Effector memory CD8-positive, alpha-beta T cell (primary cell): Measurements from ENCODE around the gene PARS2.
A peak's percentile ranks its signal among the peaks of the same experiment; 100 is the strongest.

ENCODE experiments used
- ATAC-seq: fragments of 150-1000 bp; cut with Tn5 transposase; replicated peaks from 2 replicates; pipeline ENCODE4 v1.10.0; 2021; ENCODE audit warnings: mild to moderate bottlenecking, moderate library complexity
- DNase-seq, 3 experiments: peaks; one replicate each; pipeline ENCODE4 v3.0.0; 2021
- H3K27ac Mint-ChIP-seq, 2 donors: one replicate each; pipeline ENCODE4 v1.8.0; 2022; ENCODE audit warnings: mild to moderate bottlenecking in 2 of 2, mixed read lengths in 2 of 2, moderate library complexity in 2 of 2
- H3K27me3 Mint-ChIP-seq, 2 donors: one replicate each; pipeline ENCODE4 v1.8.0; 2022; ENCODE audit warnings: mixed read lengths in 2 of 2
- H3K36me3 Mint-ChIP-seq: one replicate; pipeline ENCODE4 v1.8.0; 2022; ENCODE audit warnings: mild to moderate bottlenecking, moderate library complexity, mixed read lengths; ENCODE audit not compliant: insufficient read depth
- H3K4me1 Mint-ChIP-seq, 2 donors: one replicate each; pipeline ENCODE4 v1.8.0; 2022; ENCODE audit warnings: low read depth in 2 of 2, mixed read lengths in 2 of 2
- H3K4me3 Mint-ChIP-seq, 2 donors: one replicate each; pipeline ENCODE4 v1.8.0; 2022; ENCODE audit warnings: mild to moderate bottlenecking in 2 of 2, mixed read lengths in 2 of 2, moderate library complexity in 2 of 2
- H3K9me3 Mint-ChIP-seq, 2 donors: one replicate each; pipeline ENCODE4 v1.8.0; 2022; ENCODE audit warnings: mixed read lengths in 2 of 2
- total RNA-seq, 9 experiments: gene quantifications; one replicate each; lab custom pipeline; 2026; lab: John Stamatoyannopoulos, UW

The PARS2 gene
- total RNA-seq = 0 to 8.8 (median 6.0) reads per million in 9 experiments

- H3K27ac Mint-ChIP-seq = peak within 1 kb of the TSS; percentile 92 to 96
- H3K4me3 Mint-ChIP-seq = peak within 1 kb of the TSS; percentile 92 to 94
- H3K9me3 Mint-ChIP-seq = no peaks in the 10 kb centered on the region
- peaks cover 6% of the 10 kb centered on the region for H3K36me3 Mint-ChIP-seq
- peak; percentile 92 for ATAC-seq
- H3K4me1 Mint-ChIP-seq = peaks cover 16 to 17% of the 10 kb centered on the region in 2 donors
- no peaks in the 10 kb centered on the region for H3K27me3 Mint-ChIP-seq
- DNase-seq = peak; percentile 87 to 92 (median 92)
Measured at GRCh38 chr1:54764133-54764921, at the start of gene PARS2. Gene PARS2 (minus strand): TSS chr1:54764523. CDS start chr1:54759161, 5,362 bp downstream.

- peak overlapping the region in 1 of 2 donors; percentile 23 for H3K27ac Mint-ChIP-seq
Measured at GRCh38 chr1:54814126-54814498, 49.8 kb upstream of the PARS2 start.

GRCh38 chr1:54813485-54814125 is 49.3 kb upstream of the PARS2 start:
- Mint-ChIP-seq H3K27me3 (no peaks in the 10 kb centered on the region), H3K4me1 (peaks cover 24 to 35% of the 10 kb centered on the region in 2 donors), H3K36me3 (peaks cover 7% of the 10 kb centered on the region), H3K9me3 (no peaks in the 10 kb centered on the region), H3K27ac (peak overlapping the region; percentile 74 to 80), H3K4me3 (peak overlapping the region in 1 of 2 donors; percentile 14)
- ATAC-seq = no peak
- no peak for DNase-seq

More at GRCh38 chr1:54814126-54814498, 49.8 kb upstream of the PARS2 start:
- Mint-ChIP-seq H3K4me3 (no peak overlapping the region), H3K36me3 (peaks cover 7% of the 10 kb centered on the region), H3K9me3 (no peaks in the 10 kb centered on the region), H3K4me1 (peaks cover 24 to 34% of the 10 kb centered on the region in 2 donors), H3K27me3 (no peaks in the 10 kb centered on the region)
- no peak for ATAC-seq
- DNase-seq = no peak

- Mint-ChIP-seq H3K27ac (peak overlapping the region; percentile 74 to 80), H3K4me3 (peak overlapping the region in 1 of 2 donors; percentile 14)
- peak; percentile 76 for ATAC-seq
Measured at GRCh38 chr1:54812801-54813484, 48.6 kb upstream of the PARS2 start.

GRCh38 chr1:54811739-54812655 is 47.7 kb upstream of the PARS2 start:
- no peak for DNase-seq
- no peaks in the 10 kb centered on the region for H3K36me3 Mint-ChIP-seq
- no peaks in the 10 kb centered on the region for H3K27me3 Mint-ChIP-seq
- no peak overlapping the region for H3K27ac Mint-ChIP-seq
- no peaks in the 10 kb centered on the region for H3K9me3 Mint-ChIP-seq
- peaks cover 39 to 46% of the 10 kb centered on the region in 2 donors for H3K4me1 Mint-ChIP-seq
- no peak overlapping the region for H3K4me3 Mint-ChIP-seq
- no peak for ATAC-seq

More at GRCh38 chr1:54812801-54813484, 48.6 kb upstream of the PARS2 start:
- H3K27me3 Mint-ChIP-seq = no peaks in the 10 kb centered on the region
- H3K4me1 Mint-ChIP-seq = peaks cover 29 to 37% of the 10 kb centered on the region in 2 donors
- H3K9me3 Mint-ChIP-seq = no peaks in the 10 kb centered on the region
- peak in 1 of 3 experiments; percentile 11 for DNase-seq
- H3K36me3 Mint-ChIP-seq = peaks cover 3% of the 10 kb centered on the region

- H3K36me3 Mint-ChIP-seq = no peaks in the 10 kb centered on the region
- DNase-seq = no peak
- H3K4me1 Mint-ChIP-seq = peaks cover 42 to 52% of the 10 kb centered on the region in 2 donors
- ATAC-seq = no peak
- no peaks in the 10 kb centered on the region for H3K9me3 Mint-ChIP-seq
- no peaks in the 10 kb centered on the region for H3K27me3 Mint-ChIP-seq
- peak overlapping the region; percentile 13 to 60 for H3K27ac Mint-ChIP-seq
- H3K4me3 Mint-ChIP-seq = peak overlapping the region in 1 of 2 donors; percentile 11
Measured at GRCh38 chr1:54811066-54811465, 46.7 kb upstream of the PARS2 start.

- H3K4me3 Mint-ChIP-seq = peak overlapping the region in 1 of 2 donors; percentile 40
Measured at GRCh38 chr1:54810153-54810942, 46.0 kb upstream of the PARS2 start.

GRCh38 chr1:54809496-54810074 is 45.3 kb upstream of the PARS2 start:
- H3K36me3 Mint-ChIP-seq = no peaks in the 10 kb centered on the region
- peaks cover 46 to 62% of the 10 kb centered on the region in 2 donors for H3K4me1 Mint-ChIP-seq
- no peak for ATAC-seq
- DNase-seq = no peak
- no peaks in the 10 kb centered on the region for H3K27me3 Mint-ChIP-seq
- no peaks in the 10 kb centered on the region for H3K9me3 Mint-ChIP-seq
- peak overlapping the region; percentile 13 to 30 for H3K27ac Mint-ChIP-seq
- H3K4me3 Mint-ChIP-seq = peak overlapping the region in 1 of 2 donors; percentile 40

More at GRCh38 chr1:54810153-54810942, 46.0 kb upstream of the PARS2 start:
- Mint-ChIP-seq H3K9me3 (no peaks in the 10 kb centered on the region), H3K36me3 (no peaks in the 10 kb centered on the region), H3K4me1 (peaks cover 42 to 54% of the 10 kb centered on the region in 2 donors), H3K27ac (peak overlapping the region; percentile 13 to 60), H3K27me3 (no peaks in the 10 kb centered on the region)
- ATAC-seq (peak; percentile 41), DNase-seq (peak; percentile 61 to 75 (median 69))

- Mint-ChIP-seq H3K36me3 (no peaks in the 10 kb centered on the region), H3K9me3 (no peaks in the 10 kb centered on the region), H3K4me3 (peak overlapping the region; percentile 65 to 70), H3K27ac (peak overlapping the region; percentile 85 to 87), H3K27me3 (no peaks in the 10 kb centered on the region), H3K4me1 (peaks cover 52 to 68% of the 10 kb centered on the region in 2 donors)
- no peak for DNase-seq
- ATAC-seq = no peak
Measured at GRCh38 chr1:54808443-54809207, 44.3 kb upstream of the PARS2 start.

GRCh38 chr1:54807756-54808155 is 43.4 kb upstream of the PARS2 start:
- DNase-seq (no peak), ATAC-seq (no peak)
- Mint-ChIP-seq H3K9me3 (no peaks in the 10 kb centered on the region), H3K27me3 (no peaks in the 10 kb centered on the region), H3K4me1 (peaks cover 47 to 64% of the 10 kb centered on the region in 2 donors), H3K36me3 (no peaks in the 10 kb centered on the region), H3K27ac (peak overlapping the region; percentile 85 to 87), H3K4me3 (peak overlapping the region; percentile 65 to 70)
